ENCODE data around the gene STAG3.
"Not testable (repeated sequence)": the region's sequence is repeated elsewhere in the genome, so short reads cannot be mapped to it uniquely, and the experiment has no call there.

STAG3 gene

DNA sequence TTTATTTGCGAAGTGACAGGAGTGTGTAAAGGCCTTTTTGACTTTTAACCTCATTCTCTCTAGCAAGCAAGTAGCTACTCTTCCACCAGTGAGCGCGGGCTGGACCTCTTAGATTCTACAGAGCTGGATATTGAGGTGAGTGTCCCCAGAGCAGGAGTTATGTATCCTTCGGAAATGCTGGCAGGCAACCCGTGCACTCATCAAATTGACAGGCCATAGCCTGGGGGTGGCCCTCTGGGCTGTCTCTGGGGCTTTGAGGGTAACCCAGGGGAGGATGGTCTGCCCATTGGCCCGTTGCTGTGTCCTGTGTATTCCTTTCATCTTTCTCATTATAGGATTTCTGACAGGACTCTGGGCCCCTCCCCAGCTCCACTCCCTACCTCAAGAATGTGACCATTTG lies 36.0 kb downstream of the STAG3 start:
- 90 to 100% methylated on average over 1 to 4 of the region's 6 CpGs for WGBS, 2 experiments (ENCODE audit: insufficient coverage in 2 of 2)

DNA sequence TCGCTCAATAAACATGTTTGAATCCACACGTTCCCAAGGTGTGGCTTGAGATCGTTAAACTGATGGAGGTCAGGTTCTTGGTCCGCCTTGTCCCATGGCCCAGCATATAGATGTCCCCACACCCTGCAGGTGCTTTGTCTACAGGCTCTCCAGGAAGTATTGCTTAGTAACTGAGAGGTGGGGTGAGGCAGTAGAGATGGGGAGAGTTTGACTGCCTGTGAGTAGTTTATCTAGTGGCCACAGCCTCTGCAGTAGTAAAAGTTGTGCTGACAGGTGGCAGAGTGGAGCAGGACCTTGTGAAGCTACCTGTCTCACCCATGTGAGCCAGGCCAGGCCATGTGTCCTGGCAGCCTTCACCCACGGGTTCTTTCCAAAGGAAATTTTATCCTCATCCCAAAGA lies 36.6 kb downstream of the STAG3 start:
- H3K4me1 ChIP-seq (ENCODE audit: control insufficient read depth, insufficient read depth, low read length, poor library complexity, severe bottlenecking); H3K36me3 ChIP-seq (ENCODE audit: control insufficient read depth, insufficient read depth, low read length); H3K4me3 ChIP-seq (ENCODE audit: extremely low read depth, insufficient read depth, low read length, poor library complexity, severe bottlenecking); H3K9me3 ChIP-seq (ENCODE audit: control insufficient read depth, low read length); H3K27ac ChIP-seq (ENCODE audit: low read depth, low read length, severe bottlenecking): not testable (repeated sequence)
- 90% methylated on average over 3 to 4 of the region's 5 CpGs for WGBS, 2 experiments (ENCODE audit: insufficient coverage in 2 of 2)

More for the DNA sequence above, 36.0 kb downstream of the STAG3 start:
- Histone ChIP-seq H3K36me3 (ENCODE audit: control insufficient read depth, insufficient read depth, low read length) (no peaks in the 10 kb centered on the region), H3K4me1 (ENCODE audit: control insufficient read depth, insufficient read depth, low read length, poor library complexity, severe bottlenecking) (peaks cover 3% of the 10 kb centered on the region), H3K27ac (ENCODE audit: low read depth, low read length, severe bottlenecking) (no peak overlapping the region), H3K4me3 (ENCODE audit: extremely low read depth, insufficient read depth, low read length, poor library complexity, severe bottlenecking) (no peak overlapping the region), H3K9me3 (ENCODE audit: control insufficient read depth, low read length) (no peaks in the 10 kb centered on the region)

DNA sequence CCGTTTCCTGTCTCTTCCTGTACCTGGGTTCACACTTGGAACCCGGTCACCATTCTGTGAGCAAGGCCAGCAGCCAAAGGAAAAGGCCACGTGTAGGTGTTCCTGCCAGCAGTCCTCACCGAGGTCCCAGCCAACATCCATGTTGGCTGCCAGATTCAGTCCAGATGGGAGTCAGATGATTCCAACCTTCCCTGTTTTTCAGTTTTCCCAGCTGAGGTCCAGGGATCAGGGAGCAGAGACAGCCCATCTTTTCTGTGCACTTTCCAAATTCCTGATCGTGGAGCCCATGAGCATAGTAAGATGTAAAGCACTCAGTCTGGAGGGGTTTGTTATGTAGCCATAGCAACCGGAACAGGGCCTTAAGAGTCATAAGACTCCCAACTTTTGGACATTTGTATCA lies 38.2 kb downstream of the STAG3 start:
- no peaks in the 10 kb centered on the region for H3K4me1 ChIP-seq (ENCODE audit: control insufficient read depth, insufficient read depth, low read length, poor library complexity, severe bottlenecking)
- no peaks in the 10 kb centered on the region for H3K9me3 ChIP-seq (ENCODE audit: control insufficient read depth, low read length)
- no peak overlapping the region for H3K4me3 ChIP-seq (ENCODE audit: extremely low read depth, insufficient read depth, low read length, poor library complexity, severe bottlenecking)
- H3K36me3 ChIP-seq (ENCODE audit: control insufficient read depth, insufficient read depth, low read length): no peaks in the 10 kb centered on the region
- WGBS, 2 experiments (ENCODE audit: insufficient coverage in 2 of 2): 89 to 92% methylated on average over 4 to 5 of the region's 6 CpGs
- H3K27ac ChIP-seq (ENCODE audit: low read depth, low read length, severe bottlenecking): no peak overlapping the region

DNA sequence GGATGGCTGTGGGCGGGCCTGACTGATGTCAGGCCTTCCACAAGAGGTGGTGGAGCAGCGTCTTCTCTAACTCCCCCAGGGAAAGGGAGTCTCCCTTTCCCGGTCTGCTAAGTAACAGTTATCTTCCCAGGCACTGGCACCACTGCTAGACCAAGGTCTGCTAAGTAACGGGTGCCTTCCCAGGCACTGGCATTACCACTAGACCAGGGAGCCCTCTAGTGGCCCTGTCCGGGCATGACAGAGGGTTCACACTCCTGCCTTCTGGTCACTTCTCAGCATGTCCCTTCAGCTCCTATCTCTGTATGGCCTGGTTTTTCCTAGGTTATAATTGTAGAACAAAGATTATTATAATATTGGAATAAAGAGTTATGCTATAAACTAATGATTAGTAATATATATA lies 40.2 kb downstream of the STAG3 start:
- not testable (repeated sequence) for H3K4me3 ChIP-seq (ENCODE audit: extremely low read depth, insufficient read depth, low read length, poor library complexity, severe bottlenecking); H3K27ac ChIP-seq (ENCODE audit: low read depth, low read length, severe bottlenecking); H3K4me1 ChIP-seq (ENCODE audit: control insufficient read depth, insufficient read depth, low read length, poor library complexity, severe bottlenecking); H3K9me3 ChIP-seq (ENCODE audit: control insufficient read depth, low read length); H3K36me3 ChIP-seq (ENCODE audit: control insufficient read depth, insufficient read depth, low read length)
- WGBS, 2 experiments (ENCODE audit: insufficient coverage in 2 of 2): no CpG with 5 or more reads among the region's 5 CpGs

DNA sequence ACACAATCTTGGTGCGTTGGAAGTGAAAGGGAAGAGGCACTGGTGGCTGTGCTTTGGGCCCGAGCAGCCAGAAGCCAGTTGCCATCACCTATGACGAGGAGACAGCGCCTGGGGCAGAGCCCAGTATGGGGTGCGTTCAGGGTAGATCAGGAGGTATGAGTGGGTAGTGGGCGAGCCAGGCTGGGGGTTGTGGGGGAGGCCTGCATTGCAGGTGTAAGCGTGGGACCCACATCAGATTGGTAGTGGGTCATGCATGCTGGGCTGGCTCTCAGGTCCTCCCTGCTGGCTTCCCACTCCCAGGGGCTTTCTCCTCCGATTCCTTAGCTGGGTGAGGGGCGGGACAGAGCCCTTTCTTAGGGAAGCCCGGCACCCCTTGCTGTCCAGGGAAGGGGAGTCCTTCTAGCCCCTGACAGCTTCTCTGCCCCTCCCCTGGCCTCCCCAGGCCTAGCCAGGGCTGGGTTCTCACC lies 41.6 kb downstream of the STAG3 start:
- no peaks in the 10 kb centered on the region for H3K4me1 ChIP-seq (ENCODE audit: control insufficient read depth, insufficient read depth, low read length, poor library complexity, severe bottlenecking)
- H3K36me3 ChIP-seq (ENCODE audit: control insufficient read depth, insufficient read depth, low read length): no peaks in the 10 kb centered on the region
- no peak overlapping the region for H3K4me3 ChIP-seq (ENCODE audit: extremely low read depth, insufficient read depth, low read length, poor library complexity, severe bottlenecking)
- no peak overlapping the region for H3K27ac ChIP-seq (ENCODE audit: low read depth, low read length, severe bottlenecking)
- WGBS, 2 experiments (ENCODE audit: insufficient coverage in 2 of 2): 88% methylated on average over 9 to 10 of the region's 10 CpGs
- H3K9me3 ChIP-seq (ENCODE audit: control insufficient read depth, low read length): no peaks in the 10 kb centered on the region

DNA sequence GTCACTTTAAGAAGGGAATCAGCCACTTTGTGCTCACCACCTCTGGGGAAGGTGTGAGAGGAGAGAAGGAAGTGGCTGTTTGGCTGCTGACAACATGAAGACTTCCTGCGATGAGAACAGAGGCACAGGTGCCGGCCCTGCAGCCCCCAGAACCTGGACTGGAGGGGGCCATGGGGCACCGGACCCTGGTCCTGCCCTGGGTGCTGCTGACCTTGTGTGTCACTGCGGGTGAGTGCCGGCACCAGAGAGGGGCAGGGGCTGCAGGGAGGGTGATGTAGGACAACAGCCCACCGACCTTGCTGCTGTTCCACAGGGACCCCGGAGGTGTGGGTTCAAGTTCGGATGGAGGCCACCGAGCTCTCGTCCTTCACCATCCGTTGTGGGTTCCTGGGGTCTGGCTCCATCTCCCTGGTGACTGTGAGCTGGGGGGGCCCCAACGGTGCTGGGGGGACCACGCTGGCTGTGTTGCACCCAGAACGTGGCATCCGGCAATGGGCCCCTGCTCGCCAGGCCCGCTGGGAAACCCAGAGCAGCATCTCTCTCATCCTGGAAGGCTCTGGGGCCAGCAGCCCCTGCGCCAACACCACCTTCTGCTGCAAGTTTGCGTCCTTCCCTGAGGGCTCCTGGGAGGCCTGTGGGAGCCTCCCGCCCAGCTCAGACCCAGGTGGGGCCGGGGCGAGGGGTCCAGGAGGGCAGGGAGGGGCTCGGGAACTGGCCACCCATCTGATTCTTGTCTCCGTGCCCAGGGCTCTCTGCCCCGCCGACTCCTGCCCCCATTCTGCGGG lies 42.3 kb downstream of the STAG3 start, which contains the start of gene PVRIG:
Gene PVRIG (plus strand): TSS at position 149 of the 785 bp plus-strand sequence. CDS start 22 bp downstream, at position 171.
- not testable (repeated sequence) for H3K9me3 ChIP-seq (ENCODE audit: control insufficient read depth, low read length); H3K36me3 ChIP-seq (ENCODE audit: control insufficient read depth, insufficient read depth, low read length); H3K4me1 ChIP-seq (ENCODE audit: control insufficient read depth, insufficient read depth, low read length, poor library complexity, severe bottlenecking); H3K4me3 ChIP-seq (ENCODE audit: extremely low read depth, insufficient read depth, low read length, poor library complexity, severe bottlenecking); H3K27ac ChIP-seq (ENCODE audit: low read depth, low read length, severe bottlenecking)
- 91% methylated on average over 13 to 21 of the region's 27 CpGs for WGBS, 2 experiments (ENCODE audit: insufficient coverage in 2 of 2)

DNA sequence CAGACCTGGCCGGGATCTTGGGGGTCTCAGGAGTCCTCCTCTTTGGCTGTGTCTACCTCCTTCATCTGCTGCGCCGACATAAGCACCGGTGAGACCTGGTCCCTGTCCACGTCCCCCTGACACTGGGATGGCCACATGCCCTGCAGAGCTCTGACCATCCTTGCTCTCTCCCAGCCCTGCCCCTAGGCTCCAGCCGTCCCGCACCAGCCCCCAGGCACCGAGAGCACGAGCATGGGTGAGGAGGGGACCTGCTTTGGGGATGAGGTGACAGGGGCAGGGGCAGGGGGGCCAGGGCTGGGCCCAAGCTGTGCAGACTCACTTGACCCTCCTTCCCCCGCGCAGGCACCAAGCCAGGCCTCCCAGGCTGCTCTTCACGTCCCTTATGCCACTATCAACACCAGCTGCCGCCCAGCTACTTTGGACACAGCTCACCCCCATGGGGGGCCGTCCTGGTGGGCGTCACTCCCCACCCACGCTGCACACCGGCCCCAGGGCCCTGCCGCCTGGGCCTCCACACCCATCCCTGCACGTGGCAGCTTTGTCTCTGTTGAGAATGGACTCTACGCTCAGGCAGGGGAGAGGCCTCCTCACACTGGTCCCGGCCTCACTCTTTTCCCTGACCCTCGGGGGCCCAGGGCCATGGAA lies 43.0 kb downstream of the STAG3 start:
- no peaks in the 10 kb centered on the region for H3K9me3 ChIP-seq (ENCODE audit: control insufficient read depth, low read length)
- 93 to 96% methylated on average over 19 of the region's 22 CpGs for WGBS, 2 experiments (ENCODE audit: insufficient coverage in 2 of 2)
- no peaks in the 10 kb centered on the region for H3K36me3 ChIP-seq (ENCODE audit: control insufficient read depth, insufficient read depth, low read length)
- no peak overlapping the region for H3K27ac ChIP-seq (ENCODE audit: low read depth, low read length, severe bottlenecking)
- no peak overlapping the region for H3K4me3 ChIP-seq (ENCODE audit: extremely low read depth, insufficient read depth, low read length, poor library complexity, severe bottlenecking)
- no peaks in the 10 kb centered on the region for H3K4me1 ChIP-seq (ENCODE audit: control insufficient read depth, insufficient read depth, low read length, poor library complexity, severe bottlenecking)

DNA sequence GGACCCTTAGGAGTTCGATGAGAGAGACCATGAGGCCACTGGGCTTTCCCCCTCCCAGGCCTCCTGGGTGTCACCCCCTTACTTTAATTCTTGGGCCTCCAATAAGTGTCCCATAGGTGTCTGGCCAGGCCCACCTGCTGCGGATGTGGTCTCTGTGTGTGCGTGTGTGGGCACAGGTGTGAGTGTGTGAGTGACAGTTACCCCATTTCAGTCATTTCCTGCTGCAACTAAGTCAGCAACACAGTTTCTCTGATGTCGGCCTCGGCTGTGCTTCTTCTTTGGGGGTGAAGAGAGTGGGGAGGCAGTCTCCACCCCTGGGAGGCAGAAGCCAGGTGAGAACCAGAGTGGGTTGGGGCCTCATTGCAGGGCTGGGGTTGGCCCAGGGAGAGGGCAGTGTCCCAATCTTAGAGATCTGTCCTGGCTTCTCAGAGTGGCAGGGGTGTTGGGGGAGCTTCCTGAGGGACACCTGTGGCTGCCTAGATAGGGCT lies 43.6 kb downstream of the STAG3 start:
- Histone ChIP-seq H3K9me3 (ENCODE audit: control insufficient read depth, low read length) (no peaks in the 10 kb centered on the region), H3K27ac (ENCODE audit: low read depth, low read length, severe bottlenecking) (no peak overlapping the region), H3K36me3 (ENCODE audit: control insufficient read depth, insufficient read depth, low read length) (peaks cover 3% of the 10 kb centered on the region), H3K4me3 (ENCODE audit: extremely low read depth, insufficient read depth, low read length, poor library complexity, severe bottlenecking) (no peak overlapping the region), H3K4me1 (ENCODE audit: control insufficient read depth, insufficient read depth, low read length, poor library complexity, severe bottlenecking) (no peaks in the 10 kb centered on the region)
- 98% methylated on average over 3 of the region's 5 CpGs; no CpG with 5 or more reads in 1 of the 2 experiments for WGBS, 2 experiments (ENCODE audit: insufficient coverage in 2 of 2)

DNA sequence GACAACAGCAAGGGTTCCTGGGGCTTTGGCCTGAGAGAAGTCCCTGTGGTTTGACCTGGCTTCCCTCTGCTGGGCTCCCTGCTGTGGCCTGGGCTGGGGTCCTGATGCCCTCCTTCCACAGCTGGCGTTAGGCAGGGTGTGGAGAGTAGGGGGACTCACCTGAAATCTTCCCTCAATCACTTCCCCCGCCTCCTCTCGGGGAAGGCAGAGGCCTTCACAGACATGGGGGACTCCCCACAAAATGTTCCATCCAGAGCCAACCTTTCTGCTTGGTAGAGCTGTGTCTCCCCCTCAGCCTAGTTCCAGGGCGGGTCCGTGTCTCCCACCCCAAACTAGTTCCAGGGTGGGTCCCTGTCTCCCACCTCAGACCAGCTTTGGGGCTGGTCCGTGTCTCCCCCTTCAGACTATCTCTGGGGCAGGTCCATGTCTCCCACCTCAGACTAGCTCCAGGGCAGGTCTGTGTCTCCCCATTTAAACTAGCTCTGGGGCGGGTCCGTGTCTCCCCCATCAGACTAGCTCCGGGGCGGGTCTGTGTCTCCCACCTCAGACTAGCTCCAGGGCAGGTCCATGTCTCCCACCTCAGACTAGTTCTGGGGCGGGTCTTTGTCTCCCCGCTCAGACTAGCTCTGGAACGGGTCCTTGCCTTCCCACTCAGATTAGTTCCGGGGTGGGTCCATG lies 44.2 kb downstream of the STAG3 start:
- 95 to 96% methylated on average over 11 of the region's 14 CpGs for WGBS, 2 experiments (ENCODE audit: insufficient coverage in 2 of 2)

DNA sequence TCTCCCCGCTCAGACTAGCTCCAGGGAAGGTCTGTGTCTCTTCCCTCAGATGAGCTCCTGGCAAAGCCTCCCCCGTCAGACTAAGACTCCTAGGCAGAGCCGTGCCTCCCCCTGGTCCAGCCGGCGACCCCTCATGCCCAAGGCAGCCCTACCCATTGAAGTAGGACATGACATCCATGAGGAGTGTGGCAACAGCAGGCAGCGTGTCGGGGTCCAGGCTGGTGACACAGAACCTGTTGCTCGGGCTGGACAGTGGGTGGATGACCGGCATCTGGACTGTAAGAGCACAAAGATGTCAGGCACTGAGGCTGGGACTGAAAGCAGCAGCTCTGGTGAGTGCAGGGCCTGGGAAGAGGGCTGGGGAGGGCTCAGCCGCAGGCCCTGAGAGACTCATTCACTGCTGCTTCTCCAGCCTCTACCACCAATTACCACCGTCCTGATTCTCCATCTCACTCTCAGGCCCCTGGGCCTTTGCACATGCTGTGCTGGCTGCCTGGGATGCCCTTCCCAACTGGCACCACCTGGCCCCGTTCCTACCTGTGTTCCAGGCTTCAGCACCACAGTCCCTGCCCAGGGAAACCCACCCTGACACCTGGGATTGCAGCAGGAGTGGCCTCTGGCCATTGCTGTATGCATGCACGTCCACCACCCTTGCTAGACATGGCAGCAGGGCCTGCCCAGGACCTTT lies 44.9 kb downstream of the STAG3 start:
- no peak overlapping the region for H3K27ac ChIP-seq (ENCODE audit: low read depth, low read length, severe bottlenecking)
- no peak overlapping the region for H3K4me3 ChIP-seq (ENCODE audit: extremely low read depth, insufficient read depth, low read length, poor library complexity, severe bottlenecking)
- WGBS, 2 experiments (ENCODE audit: insufficient coverage in 2 of 2): 88 to 90% methylated on average over 11 to 12 of the region's 13 CpGs
- no peaks in the 10 kb centered on the region for H3K9me3 ChIP-seq (ENCODE audit: control insufficient read depth, low read length)
- no peaks in the 10 kb centered on the region for H3K4me1 ChIP-seq (ENCODE audit: control insufficient read depth, insufficient read depth, low read length, poor library complexity, severe bottlenecking)
- peaks cover 3% of the 10 kb centered on the region for H3K36me3 ChIP-seq (ENCODE audit: control insufficient read depth, insufficient read depth, low read length)

More for the DNA sequence above, 44.2 kb downstream of the STAG3 start:
- peaks cover 3% of the 10 kb centered on the region for H3K36me3 ChIP-seq (ENCODE audit: control insufficient read depth, insufficient read depth, low read length)
- H3K4me1 ChIP-seq (ENCODE audit: control insufficient read depth, insufficient read depth, low read length, poor library complexity, severe bottlenecking): no peaks in the 10 kb centered on the region
- H3K27ac ChIP-seq (ENCODE audit: low read depth, low read length, severe bottlenecking): no peak overlapping the region
- H3K9me3 ChIP-seq (ENCODE audit: control insufficient read depth, low read length): no peaks in the 10 kb centered on the region
- H3K4me3 ChIP-seq (ENCODE audit: extremely low read depth, insufficient read depth, low read length, poor library complexity, severe bottlenecking): no peak overlapping the region

Data from mesodermal cell (in vitro differentiated cells).